NCI-H1105 (cell line): Measurements from ENCODE around the gene HSPBP1.
A peak's percentile ranks its signal among the peaks of the same experiment; 100 is the strongest.

Source experiments
- DNase-seq: peaks from one replicate; lab custom pipeline; 2025; lab: John Stamatoyannopoulos, UW

The HSPBP1 gene

DNA sequence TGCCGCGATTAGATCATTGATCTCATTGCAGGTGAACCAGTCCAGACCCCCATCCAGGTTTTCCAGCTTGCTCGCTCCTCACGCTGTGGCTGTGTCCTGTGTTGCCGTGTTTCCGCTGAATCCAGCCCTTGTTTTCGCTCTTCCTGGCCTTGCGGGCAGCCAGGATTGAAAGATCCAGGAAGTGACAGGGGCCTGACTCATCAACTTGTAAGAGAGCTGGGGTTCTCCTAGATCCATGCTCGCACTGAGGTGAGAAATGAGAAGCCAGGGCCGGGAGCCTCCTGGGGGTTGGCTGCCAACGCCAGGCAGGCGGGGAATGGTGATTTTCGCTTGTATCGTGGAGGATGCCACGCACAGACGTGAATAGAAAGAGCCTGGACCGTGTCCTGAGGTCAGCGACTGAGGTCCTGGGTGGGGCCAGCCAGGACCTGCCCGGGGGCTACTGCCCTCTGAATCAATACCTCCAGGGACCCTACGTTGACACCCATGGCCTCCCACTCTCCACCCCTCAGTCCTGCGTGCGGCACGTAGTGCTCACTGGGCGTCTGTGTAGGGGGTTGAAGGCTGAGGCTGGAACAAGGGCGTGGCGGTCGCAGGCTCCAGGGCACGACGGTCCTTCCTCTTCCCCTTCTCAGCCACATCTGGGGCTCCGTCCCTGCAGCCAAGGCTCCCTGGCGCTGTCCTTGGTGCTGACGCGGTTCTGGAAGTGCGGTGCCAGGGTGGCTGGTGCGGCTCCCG is 63.3 kb downstream of the HSPBP1 start:
- peak; percentile 94 for DNase-seq

DNA sequence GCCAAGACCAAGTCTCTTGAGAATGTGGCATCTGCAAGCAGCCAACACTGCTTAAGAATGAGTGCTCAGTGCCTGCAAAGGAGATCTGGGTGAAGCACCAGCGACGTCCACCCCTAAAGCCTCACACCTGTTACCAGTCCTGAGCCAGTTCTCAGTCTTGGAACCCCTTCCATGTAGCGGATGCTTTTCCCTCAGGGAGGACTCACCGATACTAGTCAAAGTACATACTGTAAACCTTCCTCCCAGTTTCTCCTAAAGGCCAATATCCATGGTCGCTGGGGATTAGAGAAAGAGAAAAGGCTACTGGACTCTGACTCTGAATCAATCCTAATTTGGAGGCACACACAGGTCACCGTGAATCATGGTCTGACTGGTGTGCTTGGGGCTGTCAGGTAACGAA is 66.4 kb downstream of the HSPBP1 start:
- DNase-seq: no peak

- no peak for DNase-seq
These were observed 67.5 kb downstream of the HSPBP1 start for GRCh38 chr19:55212447-55212846.
